Prostate gland (tissue), 2 donors: ENCODE data around the gene FBXO8. TPM values are rescaled to one million over a fixed set of nuclear protein-coding genes. Genes with fewer than 3 reads are reported as not detected.

Experiments used
- DNase-seq: peaks from one replicate; pipeline ENCODE4 v3.0.0-alpha.2; 2019; ENCODE audit warnings: low spot score
- H3K27ac ChIP-seq, 2 donors: fragments of 200-600 bp; sonication (generic); 2 replicates each; pipeline ENCODE4 v1.5.1; 2017 to 2019
- H3K27me3 ChIP-seq: fragments of 200-600 bp; sonication (generic); replicated peaks from 2 replicates; pipeline ENCODE4 v1.5.1; 2019; ENCODE audit not compliant: insufficient read depth
- H3K36me3 ChIP-seq, 2 donors: fragments of 200-600 bp; sonication (generic); 1 replicate in 1 of 2; 2 replicates in 1 of 2; pipeline versions ENCODE4 v1.5.1 to v1.8.1; 2017 to 2019
- H3K4me1 ChIP-seq: fragments of 200-600 bp; sonication (generic); replicated peaks from 2 replicates; pipeline ENCODE4 v1.5.1; 2019
- H3K4me3 ChIP-seq, 2 donors: fragments of 200-600 bp; sonication (generic); 2 replicates each; pipeline ENCODE4 v1.5.1; 2017 to 2019
- H3K9me3 ChIP-seq: fragments of 200-600 bp; sonication (generic); 2 replicates; pipeline ENCODE4 v1.5.1; 2017
- POLR2A ChIP-seq: fragments of 450-650 bp; IDR thresholded peaks from one replicate; pipeline ENCODE4 v1.6.1; 2016; ENCODE audit warnings: antibody characterized with exemption, mild to moderate bottlenecking
- POLR2AphosphoS5 ChIP-seq: sonication (generic); formaldehyde crosslinking; IDR thresholded peaks from one replicate; pipeline ENCODE4 v1.6.1; 2017; ENCODE audit warnings: antibody characterized with exemption
- WGBS: methylation state at CpG from one replicate; pipeline ENCODE4 v1.1.5; 2018; 5-methylcytosine and 5-hydroxymethylcytosine counted together
- intact Hi-C: fragments of 100-400 bp; cut with DNase I; formaldehyde crosslinking; loops from one replicate; pipeline ENCODE4 v1.14.2; 2022
- total RNA-seq, 2 donors: library from RNA; depleted of rRNA; stranded (reverse); fragments of >200 nt; gene quantifications; one replicate each; pipeline ENCODE4 v1.1.0, GENCODE V29; 2016
- TF ChIP-seq, protein P1 (sequence below), 4 experiments: fragments of 200-600 bp in 2 of 4; fragments of 450-650 bp in 2 of 4; sonication (generic) in 2 of 4; IDR thresholded peaks; 1 replicate in 3 of 4; 2 replicates in 1 of 4; pipeline ENCODE4 v1.5.1; 2016 to 2019; ENCODE audit warnings: antibody characterized with exemption in 4 of 4, mild to moderate bottlenecking in 2 of 4, moderate library complexity in 2 of 4

Gene FBXO8
- total RNA-seq, 2 donors from 2014 or later: 35.0 to 38.1 TPM

DNA sequence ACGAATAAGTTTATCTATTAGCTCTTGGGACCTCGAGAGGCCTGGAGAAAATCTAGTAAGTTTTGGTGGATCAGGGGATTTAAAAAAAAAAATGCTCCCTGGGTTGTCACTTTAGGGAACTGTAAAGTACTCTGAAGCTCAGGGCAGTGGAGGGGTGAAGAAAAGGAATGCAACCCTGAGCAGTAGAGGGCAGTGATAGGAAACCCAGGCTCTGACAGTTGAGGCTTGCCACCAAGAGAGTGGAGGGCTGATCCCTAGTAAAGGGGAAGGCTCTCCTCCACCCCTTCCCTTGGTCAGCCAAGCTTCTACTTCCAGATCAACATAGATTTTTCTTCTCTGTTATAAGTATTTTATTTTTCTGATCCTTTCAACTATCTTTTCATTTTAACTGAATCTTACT, 73.1 kb downstream of the FBXO8 start:
- 53% methylated on average over 2 of the region's 2 CpGs for WGBS
- intact Hi-C loops: no loop called here

DNA sequence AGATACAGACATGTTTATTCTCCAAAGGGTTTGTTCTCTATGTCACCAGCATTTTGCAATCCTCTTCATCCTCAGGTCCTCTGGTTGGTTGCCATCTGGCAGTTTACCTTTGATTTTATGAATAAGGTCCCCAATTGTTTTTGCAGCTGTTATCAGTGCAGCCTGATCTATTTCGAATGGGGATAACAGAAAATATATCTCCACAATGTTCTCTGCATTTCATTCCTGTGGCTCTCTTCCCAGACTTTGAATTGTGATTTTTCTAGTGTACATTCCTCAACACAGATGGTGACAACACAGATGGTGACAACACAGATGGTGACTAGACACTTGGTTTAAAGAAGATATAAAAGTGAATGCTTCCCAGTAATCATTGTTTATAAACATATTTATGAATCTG, 74.1 kb downstream of the FBXO8 start:
- Histone ChIP-seq H3K27me3 (peaks cover 19% of the 10 kb centered on the region), H3K36me3 (no peaks in the 10 kb centered on the region), H3K27ac (no peak overlapping the region), H3K9me3 (no peaks in the 10 kb centered on the region), H3K4me3 (no peak overlapping the region), H3K4me1 (peaks cover 2% of the 10 kb centered on the region)
- intact Hi-C loops: no loop called here
- no peak for DNase-seq
- TF ChIP-seq POLR2A (no peak), POLR2AphosphoS5 (no peak)
- TF ChIP-seq, protein P1, sequence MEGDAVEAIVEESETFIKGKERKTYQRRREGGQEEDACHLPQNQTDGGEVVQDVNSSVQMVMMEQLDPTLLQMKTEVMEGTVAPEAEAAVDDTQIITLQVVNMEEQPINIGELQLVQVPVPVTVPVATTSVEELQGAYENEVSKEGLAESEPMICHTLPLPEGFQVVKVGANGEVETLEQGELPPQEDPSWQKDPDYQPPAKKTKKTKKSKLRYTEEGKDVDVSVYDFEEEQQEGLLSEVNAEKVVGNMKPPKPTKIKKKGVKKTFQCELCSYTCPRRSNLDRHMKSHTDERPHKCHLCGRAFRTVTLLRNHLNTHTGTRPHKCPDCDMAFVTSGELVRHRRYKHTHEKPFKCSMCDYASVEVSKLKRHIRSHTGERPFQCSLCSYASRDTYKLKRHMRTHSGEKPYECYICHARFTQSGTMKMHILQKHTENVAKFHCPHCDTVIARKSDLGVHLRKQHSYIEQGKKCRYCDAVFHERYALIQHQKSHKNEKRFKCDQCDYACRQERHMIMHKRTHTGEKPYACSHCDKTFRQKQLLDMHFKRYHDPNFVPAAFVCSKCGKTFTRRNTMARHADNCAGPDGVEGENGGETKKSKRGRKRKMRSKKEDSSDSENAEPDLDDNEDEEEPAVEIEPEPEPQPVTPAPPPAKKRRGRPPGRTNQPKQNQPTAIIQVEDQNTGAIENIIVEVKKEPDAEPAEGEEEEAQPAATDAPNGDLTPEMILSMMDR (IDR thresholded peaks at IDR 0.05): no peak
- 13% methylated on average over 1 of the region's 1 CpG for WGBS

More for the DNA sequence above, 73.1 kb downstream of the FBXO8 start:
- TF ChIP-seq, protein P1 (IDR thresholded peaks at IDR 0.05): no peak
- no peak for TF ChIP-seq POLR2A
- no peak for TF ChIP-seq POLR2AphosphoS5
- H3K4me3 ChIP-seq: no peak overlapping the region
- H3K9me3 ChIP-seq: no peaks in the 10 kb centered on the region
- no peaks in the 10 kb centered on the region for H3K36me3 ChIP-seq
- DNase-seq: no peak
- H3K4me1 ChIP-seq: peaks cover 5% of the 10 kb centered on the region
- peaks cover 27% of the 10 kb centered on the region for H3K27me3 ChIP-seq
- H3K27ac ChIP-seq: no peak overlapping the region

DNA sequence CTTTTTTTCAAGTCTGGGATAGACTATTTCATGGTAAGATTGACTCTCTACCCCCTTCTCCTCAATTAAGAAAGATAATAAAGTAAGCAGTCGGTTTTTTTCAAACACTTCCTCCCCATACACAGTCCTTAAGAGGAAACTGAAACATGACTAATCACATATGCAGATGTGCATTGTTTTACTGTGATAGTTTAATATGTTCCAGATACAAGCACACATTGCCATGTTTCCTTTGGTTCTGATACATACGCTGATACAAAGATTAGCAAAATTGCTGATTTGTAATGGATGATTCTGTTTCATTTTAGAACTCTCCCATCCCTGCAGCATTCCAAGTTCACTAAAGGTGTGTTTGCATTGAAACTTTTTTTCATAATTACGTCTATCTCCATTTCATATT, 76.1 kb downstream of the FBXO8 start:
- intact Hi-C loops: no loop called here
- Histone ChIP-seq H3K27ac (no peak overlapping the region), H3K36me3 (no peaks in the 10 kb centered on the region), H3K9me3 (no peaks in the 10 kb centered on the region), H3K4me3 (no peak overlapping the region), H3K4me1 (no peaks in the 10 kb centered on the region), H3K27me3 (peaks cover 7% of the 10 kb centered on the region)
- TF ChIP-seq POLR2A: no peak
- TF ChIP-seq POLR2AphosphoS5: no peak
- TF ChIP-seq, protein P1 (IDR thresholded peaks at IDR 0.05): no peak
- WGBS: 54% methylated on average over 3 of the region's 3 CpGs
- no peak for DNase-seq

DNA sequence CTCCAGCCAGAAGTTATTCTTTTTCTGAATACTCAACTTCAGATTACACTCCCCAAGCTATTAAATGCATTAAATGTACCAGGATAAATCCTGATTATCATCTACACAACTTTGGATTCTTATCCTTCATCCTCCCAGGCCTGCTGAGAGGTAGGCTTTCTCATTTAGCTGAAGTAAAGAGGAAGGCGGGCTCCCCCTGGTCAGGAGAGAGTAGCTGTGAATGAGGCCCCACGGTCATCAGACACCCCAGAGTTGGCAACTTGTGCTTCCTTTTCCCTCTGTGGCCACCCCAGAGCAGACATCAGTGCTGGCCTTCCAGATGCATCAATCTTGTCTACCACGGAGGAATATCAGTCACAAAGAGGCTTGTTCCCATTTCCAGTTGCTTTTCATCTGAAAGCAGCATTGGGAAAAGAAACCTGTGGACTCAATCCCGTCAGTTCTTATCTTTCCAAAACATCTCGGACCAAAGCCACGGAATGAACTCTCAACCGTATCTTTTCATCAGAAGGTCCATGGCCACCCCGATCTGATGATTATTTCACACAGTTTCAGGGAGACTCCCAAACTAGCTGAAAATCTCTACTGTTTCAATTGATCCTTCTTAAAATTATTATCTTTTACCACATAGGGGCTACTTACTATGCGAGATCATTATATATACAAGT, 79.2 kb downstream of the FBXO8 start:
- TF ChIP-seq, protein P1 (IDR thresholded peaks at IDR 0.05): no peak
- TF ChIP-seq POLR2A: no peak
- no peak overlapping the region for H3K27ac ChIP-seq
- DNase-seq: no peak
- H3K36me3 ChIP-seq: no peaks in the 10 kb centered on the region
- no peak overlapping the region for H3K4me3 ChIP-seq
- no peaks in the 10 kb centered on the region for H3K9me3 ChIP-seq
- intact Hi-C loops: no loop called here
- 62% methylated on average over 9 of the region's 9 CpGs for WGBS
- no peaks in the 10 kb centered on the region for H3K27me3 ChIP-seq
- H3K4me1 ChIP-seq: no peaks in the 10 kb centered on the region

DNA sequence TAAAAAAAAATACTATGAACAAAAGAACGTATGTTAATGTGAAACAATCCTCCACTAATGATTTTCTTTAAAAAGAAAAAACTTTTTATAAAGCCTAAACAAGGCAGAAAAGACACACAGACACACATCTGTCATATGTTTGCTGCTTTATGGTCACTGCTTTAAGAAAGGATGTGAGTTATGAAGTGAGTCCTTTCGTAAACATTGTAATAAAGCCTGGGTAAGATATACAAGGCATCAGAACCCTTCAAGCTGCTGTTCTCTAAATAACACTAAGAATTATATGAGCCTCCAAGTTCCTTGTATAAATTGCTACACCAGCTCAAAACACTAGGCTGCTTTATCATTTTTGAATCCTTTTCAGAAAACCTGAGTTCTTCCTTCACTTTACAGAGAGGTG, 81.6 kb downstream of the FBXO8 start:
- 49% methylated on average over 2 of the region's 2 CpGs for WGBS
- intact Hi-C loops: no loop called here
- H3K4me1 ChIP-seq: no peaks in the 10 kb centered on the region
- H3K27ac ChIP-seq: no peak overlapping the region
- H3K36me3 ChIP-seq: no peaks in the 10 kb centered on the region
- no peak for DNase-seq
- H3K4me3 ChIP-seq: no peak overlapping the region
- H3K9me3 ChIP-seq: no peaks in the 10 kb centered on the region
- TF ChIP-seq, protein P1 (IDR thresholded peaks at IDR 0.05): no peak
- TF ChIP-seq POLR2AphosphoS5: no peak
- TF ChIP-seq POLR2A: no peak
- H3K27me3 ChIP-seq: peaks cover 2% of the 10 kb centered on the region
